Activated CD4-positive, alpha-beta T cell treated with anti-CD3 and anti-CD28 coated beads, Interleukin-2, amount 50 U/mL, for 48 hours (primary cell): Measurements from ENCODE around the gene EPO.
"Not testable (repeated sequence)": the region's sequence is repeated elsewhere in the genome, so short reads cannot be mapped to it uniquely, and the experiment has no call there.

Experiments
- DNase-seq, 2 experiments: peaks; one replicate each; pipeline ENCODE4 v3.0.0-alpha.2; 2020

The EPO gene

GRCh38 chr7:100705753-100706671 is 14.3 kb upstream of the EPO start, which contains the start of gene POP7:
POP7 (plus strand) TSS chr7:100706121; CDS start chr7:100706831, 710 bp downstream.
- peak; percentile 99 for DNase-seq

DNA sequence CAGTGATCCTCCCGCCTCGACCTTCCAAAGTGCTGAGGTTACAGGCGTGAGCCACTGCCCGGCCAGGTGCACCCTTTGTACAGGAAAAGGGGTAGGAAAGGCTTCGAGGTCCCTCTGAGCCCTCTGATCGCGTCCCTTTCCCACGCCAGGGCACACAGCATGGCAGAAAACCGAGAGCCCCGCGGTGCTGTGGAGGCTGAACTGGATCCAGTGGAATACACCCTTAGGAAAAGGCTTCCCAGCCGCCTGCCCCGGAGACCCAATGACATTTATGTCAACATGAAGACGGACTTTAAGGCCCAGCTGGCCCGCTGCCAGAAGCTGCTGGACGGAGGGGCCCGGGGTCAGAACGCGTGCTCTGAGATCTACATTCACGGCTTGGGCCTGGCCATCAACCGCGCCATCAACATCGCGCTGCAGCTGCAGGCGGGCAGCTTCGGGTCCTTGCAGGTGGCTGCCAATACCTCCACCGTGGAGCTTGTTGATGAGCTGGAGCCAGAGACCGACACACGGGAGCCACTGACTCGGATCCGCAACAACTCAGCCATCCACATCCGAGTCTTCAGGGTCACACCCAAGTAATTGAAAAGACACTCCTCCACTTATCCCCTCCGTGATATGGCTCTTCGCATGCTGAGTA is 13.5 kb upstream of the EPO start:
- DNase-seq, result no peak

GRCh38 chr7:100708395-100708794 is 11.9 kb upstream of the EPO start:
- no peak for DNase-seq

GRCh38 chr7:100710452-100710851 is 9.8 kb upstream of the EPO start:
- no peak for DNase-seq

- DNase-seq, result no peak
Observed at GRCh38 chr7:100711369-100711768, 8.9 kb upstream of the EPO start.

DNA sequence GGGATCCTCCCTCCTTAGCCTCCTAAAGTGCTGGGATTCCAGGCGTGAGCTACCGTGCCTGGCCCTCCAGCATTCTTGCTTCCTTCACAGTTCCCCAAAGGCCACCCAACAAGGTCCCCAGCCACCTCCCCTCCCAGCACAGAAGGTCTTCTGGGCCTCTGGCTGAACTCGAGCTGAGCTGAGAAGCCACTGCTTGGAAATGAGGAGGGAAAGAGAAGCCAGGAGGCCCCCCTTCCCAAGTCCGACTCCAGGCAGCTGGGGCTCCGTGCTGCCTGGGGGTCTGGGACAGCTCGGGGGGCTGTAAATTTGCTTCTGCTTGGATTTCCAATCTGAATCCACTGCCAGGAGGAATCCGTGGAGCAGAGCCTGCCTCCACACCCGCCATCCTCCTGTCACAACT is 5.5 kb upstream of the EPO start:
- DNase-seq, result no peak

- DNase-seq, result not testable (repeated sequence)
Observed at GRCh38 chr7:100717073-100717472, 3.2 kb upstream of the EPO start.

- DNase-seq, result no peak
Observed at GRCh38 chr7:100719523-100720278, 567 bp upstream of the EPO start.

- DNase-seq, result no peak
Observed at GRCh38 chr7:100720671-100721504, 620 bp downstream of the EPO start.

DNA sequence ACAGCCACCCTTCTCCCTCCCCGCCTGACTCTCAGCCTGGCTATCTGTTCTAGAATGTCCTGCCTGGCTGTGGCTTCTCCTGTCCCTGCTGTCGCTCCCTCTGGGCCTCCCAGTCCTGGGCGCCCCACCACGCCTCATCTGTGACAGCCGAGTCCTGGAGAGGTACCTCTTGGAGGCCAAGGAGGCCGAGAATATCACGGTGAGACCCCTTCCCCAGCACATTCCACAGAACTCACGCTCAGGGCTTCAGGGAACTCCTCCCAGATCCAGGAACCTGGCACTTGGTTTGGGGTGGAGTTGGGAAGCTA is 1.2 kb downstream of the EPO start:
- DNase-seq, result no peak

DNA sequence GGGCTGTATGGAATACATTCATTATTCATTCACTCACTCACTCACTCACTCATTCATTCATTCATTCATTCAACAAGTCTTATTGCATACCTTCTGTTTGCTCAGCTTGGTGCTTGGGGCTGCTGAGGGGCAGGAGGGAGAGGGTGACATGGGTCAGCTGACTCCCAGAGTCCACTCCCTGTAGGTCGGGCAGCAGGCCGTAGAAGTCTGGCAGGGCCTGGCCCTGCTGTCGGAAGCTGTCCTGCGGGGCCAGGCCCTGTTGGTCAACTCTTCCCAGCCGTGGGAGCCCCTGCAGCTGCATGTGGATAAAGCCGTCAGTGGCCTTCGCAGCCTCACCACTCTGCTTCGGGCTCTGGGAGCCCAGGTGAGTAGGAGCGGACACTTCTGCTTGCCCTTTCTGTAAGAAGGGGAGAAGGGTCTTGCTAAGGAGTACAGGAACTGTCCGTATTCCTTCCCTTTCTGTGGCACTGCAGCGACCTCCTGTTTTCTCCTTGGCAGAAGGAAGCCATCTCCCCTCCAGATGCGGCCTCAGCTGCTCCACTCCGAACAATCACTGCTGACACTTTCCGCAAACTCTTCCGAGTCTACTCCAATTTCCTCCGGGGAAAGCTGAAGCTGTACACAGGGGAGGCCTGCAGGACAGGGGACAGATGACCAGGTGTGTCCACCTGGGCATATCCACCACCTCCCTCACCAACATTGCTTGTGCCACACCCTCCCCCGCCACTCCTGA is 2.4 kb downstream of the EPO start:
- DNase-seq, result no peak

DNA sequence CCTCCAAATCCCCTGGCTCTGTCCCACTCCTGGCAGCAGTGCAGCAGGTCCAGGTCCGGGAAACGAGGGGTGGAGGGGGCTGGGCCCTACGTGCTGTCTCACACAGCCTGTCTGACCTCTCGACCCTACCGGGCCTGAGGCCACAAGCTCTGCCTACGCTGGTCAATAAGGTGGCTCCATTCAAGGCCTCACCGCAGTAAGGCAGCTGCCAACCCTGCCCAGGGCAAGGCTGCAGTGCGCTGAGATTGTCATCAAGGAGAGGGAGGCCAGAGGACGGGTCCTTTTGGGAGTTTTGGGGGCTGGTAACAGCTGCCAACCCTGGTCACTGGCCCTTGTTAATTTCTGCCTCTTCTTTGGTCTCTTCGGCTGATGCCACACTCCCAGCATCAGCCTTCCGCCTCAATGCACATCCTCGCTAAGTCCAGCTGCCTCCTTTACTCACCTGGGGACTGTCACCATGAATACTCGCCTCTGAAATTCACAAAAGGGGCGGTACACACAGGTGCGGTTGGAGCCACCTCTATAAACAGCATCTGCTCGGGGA is 3.5 kb downstream of the EPO start:
- no peak for DNase-seq

- DNase-seq, result not testable (repeated sequence)
Observed at GRCh38 chr7:100724364-100724763, 4.1 kb downstream of the EPO start.

GRCh38 chr7:100726996-100727761 is 6.9 kb downstream of the EPO start:
- no peak for DNase-seq

DNA sequence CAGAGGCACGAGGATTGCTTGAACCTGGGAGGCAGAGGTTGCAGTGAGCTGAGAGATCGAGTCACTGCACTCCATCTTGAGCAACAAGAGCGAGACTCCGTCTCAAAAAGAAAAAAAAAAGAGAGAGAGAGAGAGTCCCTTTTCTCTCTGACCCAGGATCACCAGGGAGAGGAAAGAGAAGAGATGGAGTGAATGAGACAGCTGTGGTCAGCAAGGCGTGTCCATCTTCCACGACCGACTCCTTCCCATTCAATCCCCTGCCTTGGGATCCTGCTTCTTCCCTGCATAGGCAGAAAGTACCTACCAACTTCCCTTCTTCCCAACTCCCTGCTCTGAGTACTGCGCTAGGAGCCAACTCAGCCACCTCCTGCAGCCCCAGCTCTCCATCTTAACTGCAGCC is 7.9 kb downstream of the EPO start:
- no peak for DNase-seq

DNA sequence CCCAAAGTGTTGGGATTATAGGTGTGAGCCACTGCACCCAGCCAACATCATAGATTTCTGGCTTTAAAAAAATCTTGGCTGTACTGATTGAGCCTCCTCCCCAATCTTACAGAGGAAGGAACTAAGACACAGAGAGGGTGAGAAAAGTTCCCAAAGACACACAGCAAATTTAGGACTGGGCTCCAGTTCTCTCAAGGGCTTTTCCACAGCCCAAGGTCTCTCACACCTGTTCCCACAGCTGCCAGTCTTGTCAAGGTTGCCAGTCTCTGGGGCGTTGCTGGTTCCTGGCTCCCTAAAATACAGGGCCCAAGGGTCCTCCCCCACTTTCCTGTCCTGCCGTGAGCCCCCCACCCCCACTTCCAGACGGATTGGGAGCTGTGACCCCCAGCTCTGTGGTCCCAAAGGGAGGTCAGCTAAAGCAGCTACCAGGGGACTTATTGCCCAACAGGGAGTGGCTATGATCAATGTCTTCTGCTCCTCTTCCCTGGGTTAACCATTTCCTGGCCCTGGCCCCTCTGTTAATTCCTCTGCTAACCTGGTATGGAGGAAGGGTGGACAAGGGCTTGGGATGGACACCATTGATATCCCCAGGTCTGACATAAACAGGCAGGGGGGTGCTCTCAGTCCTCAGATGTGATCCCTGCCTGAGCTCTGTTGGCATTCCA is 10.0 kb downstream of the EPO start:
- no peak for DNase-seq

DNA sequence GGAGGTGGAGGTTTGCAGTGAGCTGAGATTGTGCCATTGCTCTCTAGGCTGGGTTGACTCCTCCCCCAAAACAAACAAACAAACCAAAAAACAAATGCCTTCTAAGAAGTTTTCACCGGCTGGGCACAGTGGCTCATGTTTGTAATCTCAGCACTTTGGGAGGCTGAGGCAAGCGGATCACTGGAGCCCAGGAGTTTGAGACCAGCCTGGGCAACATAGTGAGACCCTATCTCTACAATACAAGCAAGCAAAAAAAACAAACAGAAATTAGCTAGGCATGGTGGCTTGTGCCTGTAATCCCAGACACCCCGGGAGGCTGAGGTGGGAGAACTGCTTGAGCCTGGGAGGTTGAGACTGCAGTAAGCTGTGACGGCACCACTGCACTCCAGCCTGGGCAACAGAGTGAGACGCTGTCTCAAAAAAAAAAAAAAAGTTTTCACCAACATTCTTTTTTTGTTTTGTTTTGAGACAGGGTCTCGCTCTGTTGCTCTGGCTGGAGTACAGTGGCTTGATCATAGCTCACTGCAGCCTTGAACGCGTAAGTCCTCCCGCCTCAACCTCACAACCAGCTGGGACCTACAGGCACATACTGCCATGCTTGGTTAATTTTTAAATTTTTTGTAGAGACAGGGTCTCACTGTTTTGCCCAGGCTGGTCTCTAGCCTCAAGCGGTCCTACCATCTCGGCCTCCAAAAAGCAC is 11.8 kb downstream of the EPO start:
- DNase-seq, result no peak

DNA sequence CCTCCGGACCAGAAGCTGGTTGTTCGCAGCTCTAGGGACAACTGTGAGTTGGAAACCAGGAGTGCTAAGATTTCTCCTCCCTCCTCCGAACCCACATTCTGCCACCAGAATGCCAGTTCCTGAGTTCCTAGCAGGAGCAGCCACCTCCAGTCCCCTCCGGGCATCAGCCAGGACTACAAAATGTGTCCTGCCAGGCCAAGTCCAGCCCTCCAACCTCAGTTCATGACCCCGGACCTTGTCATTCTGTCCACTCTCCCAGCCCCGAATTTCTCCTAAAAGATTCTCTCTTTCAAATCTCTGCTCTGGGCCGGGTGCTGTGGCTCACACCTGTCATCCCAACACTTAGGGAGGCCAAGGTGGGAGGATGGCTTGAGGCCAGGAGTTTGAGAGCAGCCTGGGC is 15.5 kb downstream of the EPO start:
- no peak for DNase-seq

GRCh38 chr7:100736671-100737070 is 16.4 kb downstream of the EPO start:
- DNase-seq, result no peak

GRCh38 chr7:100739934-100740333 is 19.7 kb downstream of the EPO start:
- DNase-seq, result no peak
